Neuronal stem cell (in vitro differentiated cells): ENCODE measurements around the gene SMIM21.

Experiments used
- DNase-seq: peaks from one replicate; pipeline ENCODE4 v3.0.0-alpha.2; 2013; ENCODE audit warnings: low spot score
- H2AFZ ChIP-seq: one replicate; pipeline ENCODE4 v1.6.1; 2013; ENCODE audit warnings: mild to moderate bottlenecking, low read length, inconsistent platforms
- H2AK5ac ChIP-seq: 2 replicates; pipeline ENCODE4 v1.6.1; 2013; ENCODE audit warnings: low read depth, mild to moderate bottlenecking, inconsistent platforms, low read length, moderate library complexity, mixed read lengths
- H2BK120ac ChIP-seq: 2 replicates; pipeline ENCODE4 v1.6.1; 2013; ENCODE audit warnings: low read depth, mild to moderate bottlenecking, inconsistent platforms, low read length, moderate library complexity, mixed read lengths
- H2BK12ac ChIP-seq: one replicate; pipeline ENCODE4 v1.6.1; 2013; ENCODE audit warnings: low read length, inconsistent platforms
- H2BK15ac ChIP-seq: 2 replicates; pipeline ENCODE4 v1.6.1; 2013; ENCODE audit warnings: mild to moderate bottlenecking, low read length, inconsistent platforms, mixed read lengths
- H2BK5ac ChIP-seq: one replicate; pipeline ENCODE4 v1.6.1; 2013; ENCODE audit warnings: inconsistent platforms, mild to moderate bottlenecking, low read length, moderate library complexity
- H3K14ac ChIP-seq: one replicate; pipeline ENCODE4 v1.6.1; 2013; ENCODE audit warnings: low read length, inconsistent platforms
- H3K18ac ChIP-seq: 2 replicates; pipeline ENCODE4 v1.6.1; 2013; ENCODE audit warnings: low read length, inconsistent platforms
- H3K23ac ChIP-seq: 2 replicates; pipeline ENCODE4 v1.6.1; 2013; ENCODE audit warnings: low read depth, mild to moderate bottlenecking, mixed read lengths, low read length, inconsistent platforms; ENCODE audit not compliant: poor library complexity
- H3K27ac ChIP-seq: replicated peaks from 3 replicates; pipeline ENCODE4 v1.5.1; 2013; ENCODE audit warnings: low read length, inconsistent platforms
- H3K27me3 ChIP-seq, 3 experiments: 2 replicates each; pipeline ENCODE4 v1.6.1; 2013; ENCODE audit warnings: low read length in 3 of 3, mild to moderate bottlenecking in 2 of 3, inconsistent platforms in 1 of 3, low read depth in 1 of 3, mixed read lengths in 1 of 3, moderate library complexity in 1 of 3; ENCODE audit not compliant: control insufficient read depth in 3 of 3, insufficient read depth in 3 of 3
- H3K36me3 ChIP-seq, 2 donors: replicated peaks in 1 of 2; 2 replicates each; pipeline ENCODE4 v1.6.1; 2013; ENCODE audit warnings: low read length in 2 of 2; ENCODE audit not compliant: control insufficient read depth in 2 of 2, insufficient read depth in 2 of 2
- H3K4ac ChIP-seq: 2 replicates; pipeline ENCODE4 v1.6.1; 2013; ENCODE audit warnings: inconsistent platforms, mild to moderate bottlenecking, low read length, moderate library complexity
- H3K4me1 ChIP-seq, 2 donors: 1 replicate in 1 of 2; 2 replicates in 1 of 2; pipeline ENCODE4 v1.6.1; 2013; ENCODE audit warnings: low read length in 2 of 2, low read depth in 1 of 2; ENCODE audit not compliant: control insufficient read depth in 2 of 2, insufficient read depth in 1 of 2
- H3K4me2 ChIP-seq: one replicate; pipeline ENCODE4 v1.6.1; 2013; ENCODE audit warnings: mild to moderate bottlenecking, low read length, inconsistent platforms; ENCODE audit not compliant: insufficient read depth, poor library complexity, severe bottlenecking
- H3K4me3 ChIP-seq, 2 donors: 2 replicates each; pipeline ENCODE4 v1.5.1; 2013; ENCODE audit warnings: low read length in 2 of 2, mild to moderate bottlenecking in 2 of 2, inconsistent platforms in 1 of 2, moderate library complexity in 1 of 2
- H3K79me1 ChIP-seq: one replicate; pipeline ENCODE4 v1.6.1; 2013; ENCODE audit warnings: low read depth, mild to moderate bottlenecking, inconsistent platforms, low read length, moderate library complexity
- H3K9ac ChIP-seq: one replicate; pipeline ENCODE4 v1.6.1; 2013; ENCODE audit warnings: mild to moderate bottlenecking, low read depth, low read length, inconsistent platforms; ENCODE audit not compliant: poor library complexity
- H3K9me3 ChIP-seq, 2 donors: replicated peaks in 1 of 2; 2 replicates each; pipeline versions ENCODE3 to v1.6.1; 2013; ENCODE audit warnings: low read length in 2 of 2, mild to moderate bottlenecking in 2 of 2, inconsistent platforms in 1 of 2, low read depth in 1 of 2, mixed read lengths in 1 of 2, moderate library complexity in 1 of 2; ENCODE audit not compliant: control insufficient read depth in 2 of 2, insufficient read depth in 1 of 2
- H4K8ac ChIP-seq: one replicate; pipeline ENCODE4 v1.6.1; 2013; ENCODE audit warnings: low read depth, mild to moderate bottlenecking, inconsistent platforms, low read length, moderate library complexity
- H4K91ac ChIP-seq: one replicate; pipeline ENCODE4 v1.6.1; 2013; ENCODE audit warnings: low read length, low read depth, mild to moderate bottlenecking, inconsistent platforms; ENCODE audit not compliant: poor library complexity
- WGBS, 2 donors: extraction: QIAGEN DNeasy Blood & Tissue Kit; methylation state at CpG; one replicate each; pipeline ENCODE4 v1.1.7; 2013; ENCODE audit warnings: missing lambda C conversion rate in 2 of 2, mixed read lengths in 1 of 2; ENCODE audit not compliant: insufficient read length in 2 of 2, insufficient replicate concordance in 1 of 2; ENCODE audit errors: extremely low coverage in 2 of 2; 5-methylcytosine and 5-hydroxymethylcytosine counted together

The SMIM21 gene

DNA sequence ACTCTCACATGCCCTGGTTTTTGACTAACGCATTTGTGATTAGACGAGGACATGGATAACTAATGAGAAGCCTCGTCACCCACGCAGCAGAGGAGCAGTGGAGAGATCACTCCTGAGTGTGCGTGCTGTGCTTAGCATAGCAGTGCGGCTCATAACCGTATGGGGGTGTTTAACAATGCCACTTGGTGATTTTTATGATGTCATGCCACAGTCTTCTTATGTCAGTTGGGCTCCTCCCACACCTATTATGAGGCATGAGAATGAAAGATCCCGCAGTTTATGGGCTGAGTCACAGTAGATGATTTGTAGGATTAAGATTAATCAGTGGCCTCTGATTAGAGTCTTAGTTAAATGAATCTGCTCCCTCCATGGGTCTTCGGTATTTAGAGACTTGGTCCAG is 2.5 kb upstream of the SMIM21 start:
- H2BK12ac ChIP-seq: no peak overlapping the region
- no peak overlapping the region for H2BK5ac ChIP-seq
- H3K9me3 ChIP-seq: no peaks in the 10 kb centered on the region
- no peak overlapping the region for H3K4me3 ChIP-seq
- no peak overlapping the region for H3K4ac ChIP-seq
- H3K14ac ChIP-seq: no peak overlapping the region
- H3K36me3 ChIP-seq: no peaks in the 10 kb centered on the region
- no peak overlapping the region for H2BK15ac ChIP-seq
- WGBS, 2 donors: no CpG with 5 or more reads among the region's 9 CpGs
- no peak overlapping the region for H4K91ac ChIP-seq
- no peaks in the 10 kb centered on the region for H3K4me1 ChIP-seq
- H2AK5ac ChIP-seq: no peak overlapping the region
- H2AFZ ChIP-seq: no peak overlapping the region
- no peak overlapping the region for H2BK120ac ChIP-seq
- no peak overlapping the region for H4K8ac ChIP-seq
- no peak for DNase-seq
- no peak overlapping the region for H3K27ac ChIP-seq
- no peaks in the 10 kb centered on the region for H3K79me1 ChIP-seq
- H3K27me3 ChIP-seq: no peaks in the 10 kb centered on the region
- H3K9ac ChIP-seq: no peak overlapping the region
- no peak overlapping the region for H3K4me2 ChIP-seq
- H3K23ac ChIP-seq: no peak overlapping the region
- H3K18ac ChIP-seq: no peak overlapping the region

DNA sequence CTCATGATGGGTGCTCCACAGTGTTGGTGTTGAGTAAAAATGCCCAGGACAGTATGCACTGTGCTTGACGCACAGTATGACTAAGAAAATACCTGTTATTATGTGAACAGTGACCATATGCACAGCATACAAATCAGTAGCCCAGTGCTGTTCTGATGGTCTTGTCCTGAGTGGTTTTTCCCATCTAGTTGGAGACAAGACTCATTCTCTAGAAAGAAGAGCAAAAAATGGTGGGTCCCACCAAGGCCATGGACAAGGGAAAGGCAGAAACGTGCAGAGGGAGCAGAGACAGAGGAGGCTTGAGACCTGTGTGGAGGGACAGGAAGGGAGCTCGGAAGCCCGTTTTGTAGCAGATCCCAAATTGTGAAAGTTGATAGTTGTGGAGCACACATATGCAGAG is 987 bp upstream of the SMIM21 start:
- Histone ChIP-seq H3K27ac (no peak overlapping the region), H2AFZ (no peak overlapping the region), H3K4me3 (no peak overlapping the region), H2BK12ac (no peak overlapping the region), H3K4ac (no peak overlapping the region), H3K9me3 (no peaks in the 10 kb centered on the region), H2AK5ac (no peak overlapping the region), H3K79me1 (no peaks in the 10 kb centered on the region), H3K23ac (no peak overlapping the region), H2BK120ac (no peak overlapping the region), H2BK5ac (no peak overlapping the region), H3K4me1 (no peaks in the 10 kb centered on the region), H3K14ac (no peak overlapping the region), H3K27me3 (no peaks in the 10 kb centered on the region), H2BK15ac (no peak overlapping the region), H3K36me3 (no peaks in the 10 kb centered on the region), H3K18ac (no peak overlapping the region), H4K8ac (no peak overlapping the region), H3K4me2 (no peak overlapping the region), H3K9ac (no peak overlapping the region), H4K91ac (no peak overlapping the region)
- DNase-seq: no peak
- no CpG with 5 or more reads among the region's 4 CpGs for WGBS, 2 donors

DNA sequence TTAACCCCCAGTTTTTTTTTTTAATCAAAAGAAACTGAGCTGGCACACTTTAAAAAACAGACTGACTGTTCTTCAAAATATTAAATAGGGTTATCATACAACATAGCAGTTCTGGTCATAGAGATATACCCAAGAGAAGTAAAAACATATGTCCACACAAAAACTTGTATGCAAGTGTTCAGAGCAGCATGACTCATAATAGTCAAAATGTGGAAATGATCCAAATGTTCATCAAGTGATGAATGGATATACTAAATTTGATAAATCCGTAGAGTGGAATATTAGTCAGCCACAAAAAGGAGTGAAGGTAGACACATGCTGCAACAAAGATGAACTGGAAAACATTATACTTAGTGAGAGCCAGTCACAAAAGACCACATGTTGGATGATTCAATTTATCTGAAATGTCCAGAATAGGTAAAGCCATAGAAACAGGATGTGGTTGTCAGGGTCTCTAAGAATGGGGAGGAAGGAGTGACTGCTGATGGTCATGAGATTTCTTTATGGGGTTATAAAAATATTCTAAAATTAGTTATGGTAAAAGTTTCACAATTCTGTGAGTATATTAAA is 5.1 kb downstream of the SMIM21 start:
- Histone ChIP-seq H3K79me1 (no peaks in the 10 kb centered on the region), H4K91ac (no peak overlapping the region), H4K8ac (no peak overlapping the region), H3K4me2 (no peak overlapping the region), H3K4ac (no peak overlapping the region), H2AFZ (no peak overlapping the region), H2BK12ac (no peak overlapping the region), H3K4me3 (no peak overlapping the region), H3K9me3 (peaks cover 2 to 3% of the 10 kb centered on the region in 2 donors), H3K14ac (no peak overlapping the region), H2AK5ac (no peak overlapping the region), H2BK5ac (no peak overlapping the region), H3K9ac (no peak overlapping the region), H3K27me3 (no peaks in the 10 kb centered on the region), H3K23ac (no peak overlapping the region), H2BK120ac (no peak overlapping the region), H3K18ac (no peak overlapping the region), H3K36me3 (no peaks in the 10 kb centered on the region), H3K4me1 (no peaks in the 10 kb centered on the region), H3K27ac (no peak overlapping the region), H2BK15ac (no peak overlapping the region)
- WGBS, 2 donors: no CpG with 5 or more reads among the region's 1 CpG
- DNase-seq: no peak

DNA sequence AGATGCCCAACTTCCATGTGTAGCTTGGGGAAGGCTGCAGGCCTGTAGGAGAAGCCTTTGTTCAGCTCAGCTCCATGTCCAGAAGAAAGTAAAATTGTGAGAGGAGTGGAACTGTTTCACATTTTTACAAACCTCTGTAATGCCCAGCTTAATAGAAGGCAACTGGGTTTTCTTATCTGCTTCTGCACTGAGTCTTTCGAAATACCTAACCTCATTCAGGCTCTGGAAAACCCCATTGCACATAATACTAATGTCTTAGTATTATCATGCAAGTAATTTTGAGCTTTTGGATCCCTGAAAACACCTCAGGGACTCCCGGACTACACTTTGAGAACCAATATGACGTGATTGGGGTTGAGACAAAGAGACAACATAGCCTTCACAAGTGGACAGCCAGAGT is 5.8 kb downstream of the SMIM21 start:
- Histone ChIP-seq H3K4me1 (no peaks in the 10 kb centered on the region), H2BK120ac (no peak overlapping the region), H2AK5ac (no peak overlapping the region), H3K18ac (no peak overlapping the region), H2BK15ac (no peak overlapping the region), H3K23ac (no peak overlapping the region), H3K4me3 (no peak overlapping the region), H3K27me3 (no peaks in the 10 kb centered on the region), H3K36me3 (no peaks in the 10 kb centered on the region), H3K9me3 (peaks cover 2 to 3% of the 10 kb centered on the region in 2 donors), H2BK5ac (no peak overlapping the region), H2AFZ (no peak overlapping the region), H2BK12ac (no peak overlapping the region), H3K4me2 (no peak overlapping the region), H3K79me1 (no peaks in the 10 kb centered on the region), H4K8ac (no peak overlapping the region), H3K9ac (no peak overlapping the region), H4K91ac (no peak overlapping the region), H3K4ac (no peak overlapping the region), H3K27ac (no peak overlapping the region), H3K14ac (no peak overlapping the region)
- no peak for DNase-seq
- WGBS, 2 donors: no CpG with 5 or more reads among the region's 3 CpGs
